HG02642 (cell line): ENCODE data around the gene PITPNM1.

Experiments used
- ATAC-seq: cut with Tn5 transposase; IDR thresholded peaks from one replicate; pipeline ENCODE4 v1.9.1; 2021; ENCODE audit warnings: mild to moderate bottlenecking; ENCODE audit not compliant: unreplicated experiment, poor library complexity

The PITPNM1 gene

DNA sequence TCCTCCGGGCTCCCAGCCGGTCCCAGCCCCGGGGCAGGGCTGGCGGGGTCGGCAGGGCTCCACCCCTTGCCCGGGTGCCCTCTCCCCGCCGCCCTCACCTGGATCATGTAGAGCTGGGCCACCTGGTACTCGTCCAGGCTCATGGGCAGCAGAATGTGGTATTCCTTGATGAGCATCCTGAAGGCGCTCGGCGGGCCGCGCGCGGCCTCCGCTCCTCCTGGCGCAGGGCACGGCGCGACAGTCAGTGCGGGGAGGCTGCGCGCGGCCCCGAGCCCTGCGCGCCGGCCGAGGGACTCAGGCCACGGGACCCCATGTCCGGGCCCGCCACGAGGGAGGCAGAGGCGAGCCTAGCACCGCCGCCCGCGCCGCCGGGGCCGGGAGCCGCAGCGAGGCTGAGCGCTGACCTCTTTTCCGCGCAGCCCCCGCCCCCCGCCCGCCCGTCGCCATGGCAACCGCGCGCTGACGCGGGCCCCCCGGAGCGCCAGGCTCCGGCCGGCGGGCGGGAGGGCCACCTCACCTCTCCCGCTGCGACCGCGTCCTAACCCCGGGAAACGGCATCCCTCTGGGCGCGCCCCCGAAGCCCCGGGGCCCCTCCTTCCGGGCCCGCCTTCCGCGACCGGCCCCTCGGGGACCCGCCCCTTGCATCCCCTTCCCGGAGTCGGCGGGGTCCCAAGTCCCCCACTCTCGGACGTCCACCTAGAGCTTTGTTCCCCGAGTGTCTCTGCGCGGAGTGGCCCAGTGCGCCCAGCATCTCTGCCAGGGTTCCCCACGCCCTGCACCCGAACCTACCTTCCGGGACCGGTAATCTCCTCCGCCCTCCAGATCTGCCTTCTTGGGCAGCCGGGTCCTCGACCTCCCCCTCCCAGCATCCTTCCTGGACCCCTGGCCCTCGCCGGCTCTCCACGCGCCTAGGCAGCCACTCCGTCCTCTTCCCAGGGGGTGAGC lies 886 bp downstream of the PITPNM1 start:
- ATAC-seq: no peak

DNA sequence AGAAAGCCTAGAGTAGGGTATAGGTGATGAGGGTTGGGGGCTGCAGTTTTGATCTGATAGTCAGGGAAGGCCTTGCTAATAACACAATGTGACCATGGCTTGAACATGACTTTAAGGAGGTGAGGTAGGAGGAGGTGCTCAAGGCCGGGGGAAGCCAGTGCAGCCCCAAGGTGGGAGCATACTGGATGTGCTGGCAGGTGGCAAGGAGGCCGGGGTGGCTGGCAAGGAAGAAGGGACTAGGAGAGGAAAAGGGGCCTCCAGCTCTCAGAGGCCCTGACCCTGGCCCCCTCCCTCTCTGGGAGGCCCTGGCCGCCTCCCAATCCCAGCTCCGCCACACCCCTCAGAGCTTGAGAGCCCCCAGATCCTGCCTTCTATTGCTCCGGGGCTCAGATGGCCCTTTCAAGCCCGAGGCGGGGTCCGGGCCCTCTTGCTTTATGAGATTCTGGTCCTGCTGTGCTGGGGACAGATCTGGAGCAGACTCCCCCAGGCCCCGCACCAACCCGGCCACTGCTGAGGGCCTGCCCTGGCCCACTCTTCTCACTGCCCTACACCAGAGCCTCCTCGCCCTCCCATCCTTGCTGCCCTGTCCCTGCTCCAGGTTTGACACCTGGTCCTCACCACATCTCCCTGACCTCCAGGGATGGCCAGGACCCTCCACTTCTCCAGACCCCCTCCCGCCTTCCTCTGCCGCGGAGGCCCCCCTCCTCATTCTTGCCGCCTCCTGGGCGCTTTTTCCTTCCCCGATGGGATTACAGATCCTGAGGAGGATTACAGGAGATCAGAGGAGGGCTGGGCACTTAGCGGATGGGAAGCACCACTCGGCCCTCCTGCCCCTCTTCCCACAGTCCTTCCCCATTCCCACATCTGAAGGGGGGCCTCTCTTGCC lies 1.8 kb downstream of the PITPNM1 start:
- ATAC-seq: no peak

DNA sequence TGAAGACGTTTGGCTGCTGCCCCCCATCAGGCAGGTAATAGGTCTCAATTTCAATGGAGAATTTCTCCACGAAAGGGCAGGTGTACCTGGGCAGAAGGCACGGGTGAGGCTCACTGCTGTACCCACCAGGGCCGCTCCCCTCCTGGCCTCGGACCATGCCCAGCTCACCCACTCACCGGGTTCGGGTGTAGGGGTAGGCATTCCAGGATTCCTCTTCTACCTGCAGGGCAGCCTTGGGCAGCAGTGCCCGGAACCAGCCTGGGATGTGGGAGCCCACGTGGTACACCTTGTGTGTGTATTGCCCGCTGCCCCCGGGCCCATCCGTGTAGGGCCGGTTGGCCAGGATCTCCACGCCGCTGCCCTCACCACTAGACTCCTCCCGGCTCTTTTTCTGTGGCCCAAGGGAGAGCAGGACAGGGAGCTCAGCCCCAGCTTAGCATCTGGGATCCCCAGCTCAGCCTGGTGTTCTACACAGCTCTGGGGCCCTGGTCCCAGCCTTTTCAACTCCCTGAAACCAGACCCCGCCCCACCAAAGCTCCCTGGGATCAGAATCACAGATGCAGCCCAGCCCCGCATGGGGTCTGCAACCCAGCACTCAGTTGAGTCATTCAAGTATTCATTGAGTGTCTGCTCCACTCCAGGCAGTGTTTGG lies 2.7 kb downstream of the PITPNM1 start:
- no peak for ATAC-seq

DNA sequence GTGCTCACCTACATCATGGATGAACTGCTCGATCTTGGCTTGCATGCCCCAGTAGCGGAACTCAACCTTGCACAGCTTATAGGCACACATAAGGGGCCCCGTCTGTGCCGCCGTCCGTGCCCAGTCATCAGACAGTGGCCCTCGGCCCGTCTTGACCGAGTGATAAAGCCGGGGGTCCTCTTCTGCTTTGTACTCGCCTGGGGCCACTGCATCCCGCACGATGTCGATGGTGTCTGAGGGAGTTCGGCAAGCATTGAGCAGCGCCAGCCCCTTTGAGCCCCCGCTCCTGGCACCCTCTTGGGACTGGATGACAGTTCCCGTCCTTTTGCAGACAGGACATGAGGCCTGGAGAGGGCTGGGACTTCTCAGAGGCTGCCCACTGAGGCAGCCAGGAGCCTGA lies 3.3 kb downstream of the PITPNM1 start:
- ATAC-seq: no peak

DNA sequence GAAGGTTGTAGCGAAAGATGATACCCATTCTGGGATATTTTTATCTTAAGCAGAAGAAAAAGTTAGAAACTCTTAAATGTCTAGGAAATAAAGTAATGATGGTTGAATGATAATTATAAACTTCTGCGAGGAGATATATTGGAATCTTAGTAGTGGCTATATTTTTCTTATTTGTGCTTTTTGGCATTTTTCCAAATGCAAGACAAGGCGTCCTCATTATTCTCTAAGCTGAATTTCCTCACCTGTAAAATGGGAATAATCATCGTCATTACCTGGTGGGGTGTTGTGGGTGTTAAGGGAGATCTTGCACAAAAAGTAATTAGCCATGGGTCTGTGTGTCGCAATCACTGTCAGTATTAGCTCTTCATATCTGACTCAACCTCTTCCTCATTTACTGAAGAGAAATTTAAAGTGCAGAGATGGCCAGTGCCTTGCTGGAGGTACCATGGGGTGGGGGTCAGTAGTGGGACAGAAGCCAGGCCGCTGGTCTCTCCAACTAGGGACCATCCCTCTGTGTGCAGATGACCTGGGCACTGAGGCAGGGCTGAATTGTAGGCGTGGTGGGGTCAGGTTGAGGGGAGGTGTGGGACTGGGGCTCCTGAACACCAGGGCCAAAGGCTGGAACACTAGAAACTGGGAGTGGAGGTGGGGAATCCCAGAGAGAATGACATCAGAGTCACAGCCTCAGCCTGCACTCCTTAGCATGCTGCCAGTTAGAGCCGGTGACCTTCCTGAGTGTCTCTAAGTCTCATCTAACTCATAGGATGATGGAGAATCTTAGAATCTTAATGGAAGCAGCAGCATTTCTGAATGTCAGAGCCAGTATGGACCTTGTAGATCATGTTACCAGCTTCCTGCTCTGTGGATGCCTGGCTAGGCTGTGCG lies 4.1 kb downstream of the PITPNM1 start:
- no peak for ATAC-seq

DNA sequence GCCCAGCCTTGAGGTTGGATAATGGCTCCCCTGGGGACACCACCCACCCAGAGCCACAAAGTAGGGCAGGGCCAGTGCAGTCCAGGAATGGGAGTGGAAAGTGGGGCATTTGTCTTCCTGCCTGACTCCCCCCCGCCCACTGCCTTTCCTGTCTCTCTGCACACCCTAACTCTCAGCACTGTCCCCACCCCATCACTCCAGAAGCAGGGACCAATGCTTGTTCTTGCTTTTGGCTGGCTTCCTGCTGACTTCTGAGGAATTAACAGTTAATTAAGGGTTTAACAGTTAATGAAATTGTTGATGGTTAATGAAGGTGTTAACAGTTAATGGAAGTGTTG lies 4.7 kb downstream of the PITPNM1 start:
- no peak for ATAC-seq

DNA sequence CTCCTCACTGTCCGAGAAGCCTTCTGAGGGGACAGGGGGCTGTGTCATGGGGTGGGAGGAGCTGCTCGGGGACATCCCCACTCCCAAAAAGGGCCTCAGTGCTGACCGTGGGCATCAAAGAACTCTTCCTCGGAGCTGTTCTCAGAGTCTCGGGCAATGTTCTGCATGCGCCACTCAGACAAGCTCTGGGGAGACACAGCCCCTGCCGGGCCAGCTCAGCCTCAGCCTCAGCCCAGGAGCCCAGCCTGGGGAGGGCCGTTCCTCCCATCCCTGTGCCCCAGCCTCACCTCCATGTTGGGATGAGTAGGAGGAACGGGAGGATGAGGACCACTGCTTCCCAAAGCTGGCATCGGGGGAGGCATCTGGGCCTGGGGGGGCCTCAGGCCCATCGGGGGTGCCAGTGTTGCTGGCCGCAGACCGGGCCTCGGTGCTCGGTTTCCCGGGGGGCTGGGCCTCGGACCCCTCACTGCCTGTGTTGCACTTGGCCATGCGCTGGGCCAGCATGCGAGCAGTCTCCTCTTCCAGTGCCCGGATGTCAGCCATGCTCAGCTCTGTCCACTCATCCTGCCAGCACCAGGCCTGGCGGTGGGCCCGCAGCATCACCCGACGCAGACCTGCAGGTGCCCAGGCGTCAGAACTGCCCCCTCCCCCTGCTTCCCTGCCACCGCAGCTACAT lies 5.2 kb downstream of the PITPNM1 start:
- ATAC-seq: no peak

DNA sequence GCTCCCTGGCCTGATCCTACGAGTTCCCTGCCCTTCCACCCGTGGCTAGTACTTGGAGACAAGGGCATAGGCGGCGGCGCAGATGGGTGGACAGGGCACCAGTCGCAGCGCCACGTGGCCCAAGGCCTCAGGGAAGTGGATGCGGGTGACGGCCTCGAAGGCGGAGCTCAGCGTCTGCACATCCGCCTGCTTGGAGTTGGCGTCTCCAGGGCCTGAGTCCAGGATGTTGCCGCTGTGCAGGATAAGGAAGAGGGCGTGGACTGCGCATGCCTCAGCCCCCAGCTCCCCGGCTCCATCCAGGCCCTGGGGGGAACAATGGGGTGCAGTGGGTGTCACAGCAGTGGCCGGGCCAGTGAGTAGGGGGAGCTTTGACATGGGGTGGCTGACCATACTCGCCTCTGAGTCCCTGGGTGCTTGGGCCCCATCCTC lies 6.6 kb downstream of the PITPNM1 start:
- ATAC-seq: no peak

DNA sequence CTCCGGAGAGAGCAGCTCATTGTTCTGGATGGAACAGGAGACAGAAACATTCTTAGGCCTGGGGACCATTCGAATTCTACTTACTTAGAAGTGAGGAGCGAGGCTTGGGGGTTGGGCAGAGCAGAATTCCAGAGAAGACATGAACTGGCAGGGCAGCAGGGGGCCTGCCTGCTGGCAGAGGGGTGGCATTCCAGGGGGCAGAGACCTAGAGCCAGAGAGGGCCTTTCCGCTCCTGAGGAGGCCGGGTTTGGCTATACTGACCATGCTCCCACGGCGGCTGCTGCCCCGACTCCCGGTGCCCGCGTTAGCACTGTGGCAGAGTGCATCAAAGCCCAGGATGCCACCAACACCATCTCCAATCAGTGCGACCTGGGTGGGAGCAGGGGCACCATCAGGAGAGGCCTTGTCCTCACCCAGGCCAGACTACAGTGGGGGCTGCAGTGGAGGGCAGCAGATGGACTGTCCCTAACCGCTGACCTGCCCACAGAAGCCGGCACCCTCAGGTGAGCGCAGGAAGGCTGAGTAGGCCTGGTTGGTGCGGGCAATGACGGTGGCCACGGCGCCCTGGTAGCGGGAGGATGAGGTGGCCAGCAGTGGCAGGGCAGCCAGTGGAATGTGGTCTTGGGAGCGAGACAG lies 7.4 kb downstream of the PITPNM1 start:
- ATAC-seq: no peak

DNA sequence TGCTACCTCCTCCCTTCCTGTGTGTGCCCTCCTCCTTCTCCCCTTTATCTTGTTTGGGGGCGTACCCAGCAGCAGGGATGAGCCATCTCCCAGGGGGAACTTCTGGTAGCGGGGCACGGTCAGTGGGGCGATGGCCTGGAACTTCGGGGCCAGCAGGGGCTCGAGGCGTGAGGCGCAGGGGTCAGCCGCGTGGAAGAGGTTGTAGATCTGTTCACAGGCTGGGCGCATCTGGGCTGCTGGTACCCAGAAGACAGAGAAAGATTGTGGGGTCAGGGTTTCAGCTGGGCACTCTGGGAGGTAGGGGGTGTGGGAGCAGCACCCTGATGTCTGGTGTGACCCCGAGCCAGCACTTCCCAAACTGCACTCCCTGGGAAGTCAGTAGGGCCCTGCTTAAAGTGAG lies 9.1 kb downstream of the PITPNM1 start:
- ATAC-seq: no peak

DNA sequence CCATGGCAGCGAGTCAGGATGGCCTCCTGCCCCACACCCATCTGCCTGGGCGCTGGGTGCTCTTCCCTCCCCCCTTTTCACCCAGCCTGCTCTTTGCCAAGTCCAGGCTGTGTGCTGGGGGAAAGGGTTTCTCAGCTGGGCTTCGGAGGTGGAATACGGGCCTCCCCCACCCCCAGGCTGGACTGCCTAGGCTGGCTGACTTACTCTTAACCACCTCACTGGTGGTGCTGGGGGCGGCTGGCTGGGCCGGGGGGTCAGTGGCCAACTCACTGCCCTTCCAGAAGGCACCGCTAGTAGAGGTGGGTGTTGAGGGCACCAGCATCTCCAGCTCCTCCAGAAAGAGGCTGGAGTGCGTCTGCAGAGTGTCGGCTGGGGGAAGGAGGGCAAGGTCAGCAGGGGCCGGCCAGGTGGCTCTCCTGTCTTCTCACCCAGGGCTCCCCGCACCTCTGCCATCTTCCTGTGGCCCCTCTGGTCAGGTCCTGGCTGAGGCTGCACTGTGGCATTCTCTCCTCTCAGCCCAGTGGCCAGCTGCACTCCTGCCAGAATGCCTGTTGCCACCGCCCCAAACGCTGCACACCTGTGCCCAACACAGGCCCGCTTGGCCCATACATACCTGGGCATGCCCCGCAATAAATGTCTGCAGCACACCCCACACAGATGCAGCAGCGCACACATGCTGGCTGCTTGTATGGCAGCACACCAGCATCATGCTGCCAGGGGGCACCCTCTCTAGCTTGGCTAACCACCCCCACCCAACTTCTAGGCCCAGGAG lies 9.7 kb downstream of the PITPNM1 start:
- ATAC-seq: no peak

DNA sequence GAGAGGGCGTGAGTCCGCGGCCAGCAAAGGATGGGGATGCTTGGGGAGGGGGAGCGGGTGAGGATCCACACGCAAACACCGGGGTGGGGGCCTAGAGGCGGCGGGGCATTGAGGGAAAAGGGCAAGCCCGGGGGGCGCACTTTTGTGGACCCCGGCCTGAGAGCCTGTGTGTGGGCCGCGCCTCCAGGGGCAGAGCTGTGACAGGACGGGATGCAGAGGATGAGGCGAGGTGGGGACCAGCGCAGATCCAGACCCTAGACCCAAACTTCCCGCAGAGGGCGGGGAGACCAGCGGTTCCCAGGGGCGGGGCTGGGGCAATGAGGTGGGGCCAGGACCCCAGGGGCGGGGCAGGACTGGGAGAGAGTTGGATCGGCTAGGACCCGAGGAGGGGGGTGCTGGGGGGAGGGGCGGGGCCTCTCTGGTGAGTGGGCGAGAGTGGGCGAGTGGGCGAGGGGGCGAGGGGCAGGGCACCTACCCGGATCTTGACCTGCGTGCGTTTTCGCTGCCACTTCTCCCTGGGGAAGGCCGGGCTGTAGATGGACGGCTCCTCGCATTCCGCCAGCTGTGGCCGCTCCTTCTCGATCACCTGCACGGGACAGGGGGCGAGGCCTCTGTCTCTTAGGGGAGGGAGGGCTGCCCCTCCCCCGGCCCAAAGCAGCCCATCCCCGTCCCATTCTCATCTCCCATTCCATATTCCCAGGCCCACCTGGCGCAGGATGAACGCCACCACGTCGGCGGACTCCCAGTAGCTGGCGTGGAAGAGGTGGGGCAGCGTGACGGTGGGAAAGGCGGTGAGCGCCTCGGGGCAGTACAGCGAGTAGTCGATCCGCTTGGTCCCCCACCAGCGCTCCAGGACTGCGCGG lies 10.6 kb downstream of the PITPNM1 start:
- ATAC-seq: no peak

DNA sequence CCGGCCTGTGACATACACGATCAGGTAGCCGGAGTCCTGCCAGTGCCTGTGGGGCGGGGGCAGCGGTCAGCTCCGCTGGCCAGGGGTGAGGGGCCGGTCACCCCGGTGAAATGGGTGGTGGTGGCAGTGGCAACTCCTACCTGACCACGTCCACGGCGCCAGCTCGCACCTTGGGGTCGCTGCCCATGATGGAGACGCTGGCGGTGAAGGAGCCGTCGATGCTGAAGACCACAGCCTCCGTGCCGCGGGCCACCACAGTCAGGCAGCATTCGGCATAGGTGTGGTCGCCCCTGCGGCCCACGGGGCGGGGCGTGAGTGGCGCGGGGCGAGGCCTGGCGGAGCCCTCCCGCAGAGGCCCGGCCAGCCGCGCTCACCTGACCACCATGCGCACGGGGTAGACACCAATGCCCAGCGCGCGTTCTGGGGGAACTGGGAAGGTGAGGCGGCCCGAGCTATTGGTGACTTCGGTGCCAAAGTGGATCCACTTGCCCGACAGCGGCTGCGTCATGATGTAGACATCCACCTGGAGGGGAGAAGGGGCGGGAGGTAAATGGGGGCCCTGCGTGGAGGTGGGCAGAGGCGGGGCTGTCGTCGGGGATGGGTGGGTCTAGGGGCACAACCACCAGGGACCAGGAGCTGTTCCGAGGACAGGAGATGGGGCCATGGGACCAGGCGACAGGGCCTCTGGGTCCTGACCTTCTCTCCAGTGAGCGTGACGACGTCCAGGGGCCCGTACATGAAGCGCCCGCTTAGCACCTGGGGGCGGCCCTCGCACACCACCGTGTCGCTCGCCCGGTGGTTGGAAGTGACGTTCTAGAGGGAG lies 11.4 kb downstream of the PITPNM1 start:
- ATAC-seq: no peak

DNA sequence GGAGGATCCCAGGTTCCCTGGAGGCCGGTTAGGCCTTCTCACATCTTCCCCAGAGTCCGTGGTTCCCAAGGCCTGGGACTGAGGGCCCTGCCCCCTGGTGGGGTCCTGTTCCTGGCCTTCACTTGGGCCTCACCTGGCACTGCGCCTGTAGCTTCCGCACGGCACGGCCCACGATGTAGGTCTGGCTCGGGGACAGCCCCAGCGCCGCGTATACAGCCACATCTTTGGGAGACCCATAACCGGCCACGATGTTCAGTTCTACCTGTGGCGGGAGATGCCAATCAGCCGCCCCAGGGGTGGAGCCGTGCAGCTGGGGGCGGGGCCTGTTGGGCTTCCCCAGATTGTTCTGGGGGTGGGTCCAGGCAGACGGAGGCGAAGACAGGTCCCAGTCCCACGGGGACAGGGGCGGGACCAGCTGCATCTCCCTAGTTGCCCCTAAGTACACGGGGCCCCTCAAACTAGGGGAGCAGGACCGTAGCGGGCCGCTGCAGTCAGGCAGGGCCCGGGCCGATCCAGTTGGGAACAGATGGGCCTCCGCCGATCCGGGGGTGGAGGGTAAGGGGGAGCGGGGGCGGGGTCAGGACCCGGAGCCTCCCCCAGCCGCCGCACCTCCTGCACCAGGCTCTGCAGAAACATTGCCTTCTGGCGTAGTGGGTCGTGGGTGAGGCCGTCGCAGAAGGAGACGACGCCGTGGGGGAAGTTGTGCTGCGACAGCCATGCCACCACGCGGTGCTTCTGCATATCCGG lies 12.2 kb downstream of the PITPNM1 start:
- ATAC-seq: no peak

DNA sequence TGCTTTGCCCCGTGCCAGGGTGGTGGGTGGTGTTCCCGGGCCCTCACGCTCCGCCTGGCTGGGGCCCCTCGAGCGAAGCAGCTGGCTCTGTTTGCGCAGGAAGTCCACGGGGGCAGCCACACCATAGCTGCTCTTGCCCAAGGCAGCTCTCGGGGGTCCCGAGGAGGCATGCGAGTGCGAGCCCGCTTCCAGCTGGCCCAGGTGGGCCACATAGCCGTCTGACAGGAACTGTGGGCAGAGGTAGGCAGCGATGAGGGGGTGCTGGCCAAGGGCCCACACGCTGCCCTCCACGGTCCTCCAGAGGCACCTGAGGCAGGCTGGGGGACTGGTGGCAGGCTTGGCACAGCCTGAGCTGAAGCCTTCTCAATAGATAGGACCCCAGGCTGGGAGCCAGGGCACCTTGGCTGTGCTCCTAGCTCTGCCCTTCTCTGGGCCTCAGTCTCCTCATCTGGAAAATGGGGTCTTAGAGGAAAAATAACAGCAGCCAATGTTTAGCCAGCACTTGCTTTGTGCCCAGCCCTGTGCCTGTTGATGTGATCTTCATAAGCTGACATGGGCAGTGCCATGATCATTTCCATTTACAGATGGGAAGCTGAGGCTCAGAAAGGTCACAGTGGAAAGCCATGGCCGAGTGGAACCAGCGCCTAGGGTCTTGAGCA lies 13.0 kb downstream of the PITPNM1 start:
- no peak for ATAC-seq
